NT2/D1 (cell line): ENCODE measurements around the gene LCE1F.
A peak's percentile ranks its signal among the peaks of the same experiment; 100 is the strongest.

Source experiments
- DNase-seq: peaks from one replicate; pipeline ENCODE4 v3.0.0-alpha.2; 2011; ENCODE audit warnings: low read depth, low spot score
- H3K27me3 ChIP-seq: 2 replicates; pipeline ENCODE4 v1.6.0; 2011; ENCODE audit warnings: mild to moderate bottlenecking; ENCODE audit not compliant: insufficient read length, insufficient read depth
- H3K36me3 ChIP-seq: 2 replicates; pipeline ENCODE4 v1.6.1; 2011; ENCODE audit warnings: mild to moderate bottlenecking, low read length, mixed read lengths; ENCODE audit not compliant: insufficient read depth, insufficient read length
- H3K4me1 ChIP-seq: 2 replicates; pipeline ENCODE4 v1.5.1; 2011; ENCODE audit not compliant: insufficient read depth, insufficient read length
- H3K4me3 ChIP-seq: 2 replicates; pipeline ENCODE4 v1.5.1; 2011; ENCODE audit warnings: low read depth; ENCODE audit not compliant: insufficient read length
- H3K9ac ChIP-seq: 2 replicates; pipeline ENCODE4 v1.6.0; 2011; ENCODE audit warnings: low read depth; ENCODE audit not compliant: insufficient read length
- H3K9me3 ChIP-seq: 2 replicates; pipeline ENCODE4 v1.5.1; 2011; ENCODE audit warnings: mild to moderate bottlenecking, low read length; ENCODE audit not compliant: insufficient read depth
- SUZ12 ChIP-seq: IDR thresholded peaks from 2 replicates; pipeline ENCODE4 v1.6.1; 2011; ENCODE audit not compliant: insufficient read length, insufficient read depth; ENCODE audit errors: extremely low read depth
- YY1 ChIP-seq: IDR thresholded peaks from 2 replicates; pipeline ENCODE4 v1.6.1; 2011; ENCODE audit not compliant: insufficient read length, insufficient read depth
- ZNF274 ChIP-seq: IDR thresholded peaks from 2 replicates; pipeline ENCODE4 v1.6.1; 2011; ENCODE audit warnings: mild to moderate bottlenecking, low read depth, low read length

LCE1F gene

GRCh38 chr1:152777510-152778137, 2.7 kb downstream of the LCE1F start:
- H3K27me3 ChIP-seq: no peaks in the 10 kb centered on the region
- no peaks in the 10 kb centered on the region for H3K4me1 ChIP-seq
- DNase-seq: peak; percentile 63
- H3K4me3 ChIP-seq: no peak overlapping the region
- no peak for TF ChIP-seq SUZ12
- TF ChIP-seq YY1: no peak
- no peak for TF ChIP-seq ZNF274
- no peak overlapping the region for H3K9ac ChIP-seq
- H3K36me3 ChIP-seq: no peaks in the 10 kb centered on the region
- no peaks in the 10 kb centered on the region for H3K9me3 ChIP-seq

GRCh38 chr1:152783095-152783494, 8.2 kb downstream of the LCE1F start:
- no peaks in the 10 kb centered on the region for H3K36me3 ChIP-seq
- no peaks in the 10 kb centered on the region for H3K4me1 ChIP-seq
- no peak for TF ChIP-seq ZNF274
- TF ChIP-seq SUZ12: no peak
- TF ChIP-seq YY1: no peak
- DNase-seq: no peak
- H3K27me3 ChIP-seq: no peaks in the 10 kb centered on the region
- no peak overlapping the region for H3K4me3 ChIP-seq
- H3K9me3 ChIP-seq: no peaks in the 10 kb centered on the region
- H3K9ac ChIP-seq: no peak overlapping the region

DNA sequence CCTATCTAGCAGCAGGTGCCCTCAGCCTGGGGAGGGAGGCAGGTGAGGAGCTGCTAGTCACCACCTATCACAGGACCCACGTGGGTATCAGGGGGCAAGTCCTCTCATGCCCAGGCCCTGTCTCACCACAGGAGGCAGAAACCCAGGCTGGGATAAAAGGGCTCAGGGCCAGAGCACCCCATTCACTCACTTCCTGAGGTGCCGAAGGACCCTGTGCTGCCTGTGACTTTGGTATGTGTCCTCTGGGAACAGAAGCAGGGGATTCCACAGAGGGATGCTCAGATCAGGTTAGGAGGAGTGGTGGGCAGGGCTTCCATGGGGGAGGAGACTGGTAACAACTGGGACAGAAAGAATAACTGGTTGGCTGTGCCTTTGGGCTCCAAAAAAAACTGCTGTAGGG, 11.1 kb downstream of the LCE1F start, which contains the start of gene LCE1E:
LCE1E (plus strand) TSS at position 181 of the 400 bp plus-strand sequence. CDS start 1,043 bp downstream, outside the sequence.
- H3K4me3 ChIP-seq: no peak within 1 kb of the TSS
- no peaks in the 10 kb centered on the region for H3K9me3 ChIP-seq
- TF ChIP-seq YY1 (no peak), ZNF274 (no peak), SUZ12 (no peak)
- no peaks in the 10 kb centered on the region for H3K36me3 ChIP-seq
- H3K4me1 ChIP-seq: no peaks in the 10 kb centered on the region
- H3K27me3 ChIP-seq: no peaks in the 10 kb centered on the region
- no peak within 1 kb of the TSS for H3K9ac ChIP-seq
- no peak for DNase-seq

- no peaks in the 10 kb centered on the region for H3K9me3 ChIP-seq
- DNase-seq: no peak
Measured at GRCh38 chr1:152795686-152796085, 20.7 kb downstream of the LCE1F start.

GRCh38 chr1:152796421-152796820, 21.5 kb downstream of the LCE1F start, which contains the start of gene LCE1D:
LCE1D (plus strand) TSS chr1:152796721; CDS start chr1:152797795, 1,074 bp downstream.
- no peaks in the 10 kb centered on the region for H3K9me3 ChIP-seq
- TF ChIP-seq SUZ12: no peak
- no peak within 1 kb of the TSS for H3K4me3 ChIP-seq

More at GRCh38 chr1:152795686-152796085, 20.7 kb downstream of the LCE1F start:
- Histone ChIP-seq H3K4me3 (no peak overlapping the region), H3K36me3 (no peaks in the 10 kb centered on the region), H3K4me1 (peaks cover 4% of the 10 kb centered on the region), H3K27me3 (no peaks in the 10 kb centered on the region), H3K9ac (no peak overlapping the region)
- TF ChIP-seq ZNF274 (no peak), SUZ12 (no peak), YY1 (no peak)

DNA sequence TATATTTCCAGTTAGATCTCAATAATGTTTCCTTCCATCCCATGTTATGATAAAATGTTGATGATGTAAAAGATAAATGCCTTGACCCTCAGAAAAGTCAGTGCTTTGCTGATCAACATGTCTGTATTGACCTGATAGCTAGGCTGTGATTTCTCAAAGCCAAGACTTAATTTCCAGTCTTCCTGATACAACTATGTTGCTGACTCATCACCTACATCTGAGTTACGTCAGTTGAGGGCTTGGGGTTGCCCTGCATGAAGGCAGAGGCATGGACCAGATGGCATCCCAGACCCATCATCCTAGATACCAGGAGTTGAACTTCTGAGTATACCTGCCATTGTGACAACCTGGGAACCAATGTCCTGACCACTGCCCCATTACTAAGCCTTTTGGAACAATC, 26.4 kb downstream of the LCE1F start:
- H3K4me3 ChIP-seq: no peak overlapping the region
- H3K4me1 ChIP-seq: peaks cover 2% of the 10 kb centered on the region
- no peak for DNase-seq
- no peak for TF ChIP-seq ZNF274
- no peak for TF ChIP-seq YY1
- TF ChIP-seq SUZ12: no peak
- H3K36me3 ChIP-seq: no peaks in the 10 kb centered on the region
- no peaks in the 10 kb centered on the region for H3K27me3 ChIP-seq
- no peak overlapping the region for H3K9ac ChIP-seq
- H3K9me3 ChIP-seq: no peaks in the 10 kb centered on the region

More at GRCh38 chr1:152796421-152796820, 21.5 kb downstream of the LCE1F start, which contains the start of gene LCE1D:
- no peaks in the 10 kb centered on the region for H3K36me3 ChIP-seq
- H3K4me1 ChIP-seq: peaks cover 4% of the 10 kb centered on the region
- DNase-seq: no peak
- no peaks in the 10 kb centered on the region for H3K27me3 ChIP-seq
- H3K9ac ChIP-seq: no peak within 1 kb of the TSS

DNA sequence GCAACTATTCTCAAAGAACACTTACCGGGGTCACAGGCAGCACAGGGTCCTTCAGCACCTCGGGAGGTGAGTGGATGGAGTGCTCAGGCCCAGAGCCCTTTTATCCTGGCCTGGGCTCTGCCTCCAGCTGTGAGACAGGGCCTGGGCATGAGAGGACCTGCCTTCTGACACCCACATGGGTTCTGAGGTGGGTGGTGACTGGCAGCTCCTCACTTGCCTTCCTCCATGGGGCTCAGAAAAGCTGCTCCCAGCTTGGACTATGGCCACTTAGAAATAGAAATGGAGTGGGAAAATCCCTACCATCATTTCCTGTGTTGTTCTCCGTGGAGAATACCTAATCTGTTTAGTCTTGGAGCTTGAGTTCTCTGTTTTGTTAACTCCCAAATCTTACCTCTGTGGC, 31.6 kb downstream of the LCE1F start, which contains the start of gene LCE1C:
LCE1C (minus strand) TSS at position 76 of the 400 bp plus-strand sequence. CDS start 1,173 bp downstream, outside the sequence.
- Histone ChIP-seq H3K4me1 (no peaks in the 10 kb centered on the region), H3K36me3 (no peaks in the 10 kb centered on the region), H3K9me3 (no peaks in the 10 kb centered on the region), H3K27me3 (no peaks in the 10 kb centered on the region), H3K9ac (no peak within 1 kb of the TSS), H3K4me3 (no peak within 1 kb of the TSS)
- TF ChIP-seq YY1 (no peak), ZNF274 (no peak), SUZ12 (no peak)
- no peak for DNase-seq
